Glutamatergic neuron (in vitro differentiated cells): ENCODE results near the gene SLC17A9. TPM values are rescaled to one million over a fixed set of nuclear protein-coding genes. Genes with fewer than 3 reads are reported as not detected.

Experiments used
- DNase-seq: peaks from one replicate; pipeline ENCODE4 v3.0.0; 2022
- H3K27ac Mint-ChIP-seq: one replicate; pipeline ENCODE4 v1.8.0; 2020; ENCODE audit warnings: mild to moderate bottlenecking, mixed read lengths, inconsistent platforms; ENCODE audit not compliant: unreplicated experiment
- H3K27me3 Mint-ChIP-seq: one replicate; pipeline ENCODE4 v1.8.0; 2020; ENCODE audit warnings: mild to moderate bottlenecking, moderate library complexity, mixed read lengths, inconsistent platforms; ENCODE audit not compliant: unreplicated experiment
- H3K36me3 Mint-ChIP-seq: one replicate; pipeline ENCODE4 v1.8.0; 2020; ENCODE audit warnings: mild to moderate bottlenecking, mixed read lengths, inconsistent platforms; ENCODE audit not compliant: unreplicated experiment
- H3K4me1 Mint-ChIP-seq: one replicate; pipeline ENCODE4 v1.8.0; 2020; ENCODE audit warnings: mild to moderate bottlenecking, low read depth, mixed read lengths, inconsistent platforms; ENCODE audit not compliant: unreplicated experiment
- H3K4me3 Mint-ChIP-seq: one replicate; pipeline ENCODE4 v1.8.0; 2020; ENCODE audit warnings: mild to moderate bottlenecking, mixed read lengths, inconsistent platforms; ENCODE audit not compliant: unreplicated experiment
- H3K9me3 Mint-ChIP-seq: one replicate; pipeline ENCODE4 v1.8.0; 2020; ENCODE audit warnings: mild to moderate bottlenecking, moderate library complexity, mixed read lengths, inconsistent platforms; ENCODE audit not compliant: unreplicated experiment
- CTCF ChIP-seq: fragments of 200-600 bp; sonication (generic); IDR thresholded peaks from one replicate; pipeline ENCODE4 v1.5.0; 2021; ENCODE audit not compliant: partially characterized antibody, unreplicated experiment
- total RNA-seq: library from RNA; stranded (reverse); fragmentation: NEBNext Ultra II Directional; extraction: Animal tissue kit (Norgen Biotek cat#: 25700); gene quantifications from one replicate; pipeline ENCODE4 v1.2.1, GENCODE V29; 2021; ENCODE audit not compliant: unreplicated experiment

SLC17A9 gene
- total RNA-seq, 1 donor from 2014 or later: 1.8 TPM

DNA sequence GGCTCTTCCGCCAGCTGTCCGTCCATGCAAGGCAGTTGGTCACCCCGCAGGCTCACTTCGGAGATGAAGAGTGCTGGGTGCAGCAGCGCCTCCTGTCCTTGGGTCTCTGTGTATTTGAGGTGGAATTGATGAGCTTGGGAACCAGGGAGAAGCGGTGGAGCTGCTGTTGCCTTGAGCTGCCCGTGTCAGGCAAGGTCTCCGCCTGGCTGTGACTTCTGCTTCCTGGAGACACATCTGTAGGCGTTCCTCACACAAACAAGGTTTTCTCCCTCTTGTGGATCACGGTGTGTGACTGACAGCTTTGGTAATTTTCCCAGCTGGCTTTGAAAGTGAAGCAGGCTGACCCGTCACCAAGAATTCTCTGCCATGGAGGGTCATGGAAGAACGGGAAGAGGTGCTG, 2.5 kb upstream of the SLC17A9 start:
- Mint-ChIP-seq H3K4me1 (peaks cover 1% of the 10 kb centered on the region), H3K27me3 (peaks cover 7% of the 10 kb centered on the region), H3K36me3 (peaks cover 12% of the 10 kb centered on the region), H3K27ac (no peak overlapping the region), H3K4me3 (no peak overlapping the region), H3K9me3 (no peaks in the 10 kb centered on the region)
- TF ChIP-seq CTCF: no peak
- DNase-seq: no peak

- no peak for DNase-seq
- H3K4me3 Mint-ChIP-seq: no peak overlapping the region
- peaks cover 12% of the 10 kb centered on the region for H3K36me3 Mint-ChIP-seq
- no peaks in the 10 kb centered on the region for H3K9me3 Mint-ChIP-seq
- no peak for TF ChIP-seq CTCF
- peaks cover 7% of the 10 kb centered on the region for H3K27me3 Mint-ChIP-seq
- H3K27ac Mint-ChIP-seq: no peak overlapping the region
- peaks cover 1% of the 10 kb centered on the region for H3K4me1 Mint-ChIP-seq
These were observed 1.8 kb upstream of the SLC17A9 start for GRCh38 chr20:62950741-62951140.

DNA sequence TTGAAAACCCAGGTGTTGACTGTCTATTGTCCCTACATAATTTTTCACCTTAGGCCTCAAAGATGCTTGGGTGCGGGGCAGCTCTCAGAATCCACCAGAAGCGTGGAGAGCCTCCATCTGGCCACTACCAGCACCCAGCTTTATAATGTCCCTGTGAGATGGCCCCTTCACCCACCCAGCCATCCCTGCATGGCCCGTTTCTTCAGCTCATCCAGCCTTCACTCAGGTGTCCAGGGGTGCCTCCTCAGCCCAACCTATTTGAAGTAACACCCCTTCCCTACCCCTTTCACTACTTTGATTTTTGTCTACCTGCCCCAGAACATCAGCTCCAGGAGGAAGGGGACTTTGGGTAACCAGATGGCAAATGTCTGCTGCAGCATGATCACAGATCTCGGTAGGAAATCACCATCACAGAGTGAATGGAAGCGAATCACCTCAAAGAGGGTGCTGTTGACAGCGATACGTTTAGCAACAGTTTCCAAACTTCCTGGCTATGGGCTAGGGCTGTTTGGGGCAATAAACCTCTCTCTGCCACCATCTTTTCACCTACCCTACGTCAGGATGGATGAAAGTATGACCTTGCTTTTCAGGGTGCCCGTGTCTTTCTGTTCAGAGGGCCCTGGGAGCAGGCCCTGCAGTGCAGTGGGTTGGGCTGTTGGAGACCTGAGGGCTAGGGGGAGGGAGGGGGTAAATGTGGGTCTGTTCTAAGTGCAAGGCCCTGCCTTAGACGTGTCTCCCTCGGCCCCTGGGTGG, 1.2 kb upstream of the SLC17A9 start:
- peaks cover 12% of the 10 kb centered on the region for H3K36me3 Mint-ChIP-seq
- no peaks in the 10 kb centered on the region for H3K9me3 Mint-ChIP-seq
- peaks cover 7% of the 10 kb centered on the region for H3K27me3 Mint-ChIP-seq
- no peak for TF ChIP-seq CTCF
- H3K4me1 Mint-ChIP-seq: peaks cover 1% of the 10 kb centered on the region
- H3K27ac Mint-ChIP-seq: no peak overlapping the region
- no peak for DNase-seq
- no peak overlapping the region for H3K4me3 Mint-ChIP-seq

- Mint-ChIP-seq H3K4me3 (no peak overlapping the region), H3K4me1 (peaks cover 1% of the 10 kb centered on the region), H3K36me3 (peaks cover 12% of the 10 kb centered on the region), H3K9me3 (no peaks in the 10 kb centered on the region), H3K27ac (no peak overlapping the region), H3K27me3 (peaks cover 7% of the 10 kb centered on the region)
- TF ChIP-seq CTCF: no peak
- peak; percentile 14 for DNase-seq
These were observed 575 bp upstream of the SLC17A9 start for GRCh38 chr20:62951896-62952372.
